ENCODE results near the gene GALNT14. TPM values are rescaled to one million over a fixed set of nuclear protein-coding genes. Genes with fewer than 3 reads are reported as not detected.

The GALNT14 gene
- total and polyA plus RNA-seq, 2 donors (not counting 1 experiment from before 2014, with no cell fraction given): 0.15 to 0.83 TPM

GRCh38 chr2:31078579-31079105 is 59.6 kb downstream of the GALNT14 start:
- Histone ChIP-seq H3K9ac (ENCODE audit: insufficient read depth, low read length) (no peak overlapping the region), H3K27me3 (ENCODE audit: control insufficient read depth, insufficient read depth, low read length) (no peaks in the 10 kb centered on the region), H3K36me3 (ENCODE audit: control insufficient read depth, insufficient read depth, low read length) (no peaks in the 10 kb centered on the region), H3K4me3 (replicated peaks in 1 of 4; ENCODE audit: control extremely low read depth in 1 of 4, insufficient read depth in 1 of 4, low read depth in 3 of 4, low read length in 4 of 4) (no peak overlapping the region), H2AFZ (ENCODE audit: low read length) (no peak overlapping the region), H3K79me2 (ENCODE audit: control insufficient read depth, insufficient read depth, low read length) (no peaks in the 10 kb centered on the region), H3K9me3 (ENCODE audit: control insufficient read depth, insufficient read depth, low read depth, low read length) (no peaks in the 10 kb centered on the region), H3K4me1 (ENCODE audit: control insufficient read depth, extremely low read depth, insufficient read depth, low read length) (no peaks in the 10 kb centered on the region), H4K20me1 (ENCODE audit: control insufficient read depth, extremely low read depth, insufficient read depth, low read length) (no peaks in the 10 kb centered on the region), H3K4me2 (ENCODE audit: extremely low read depth, insufficient read depth, low read length) (no peak overlapping the region), H3K27ac (ENCODE audit: insufficient read depth, low read length) (no peak overlapping the region)
- no peak for DNase-seq (ENCODE audit: low read depth in 2 of 2)
- TF ChIP-seq EZH2 (IDR thresholded peaks at IDR 0.05; ENCODE audit: low read length, missing control alignments) (no peak), CTCF (conservative IDR thresholded peaks at IDR 0.05 in 1 of 2, IDR thresholded peaks at IDR 0.05 in 1 of 2; ENCODE audit: low read depth in 1 of 2, low read length in 2 of 2) (no peak)

GRCh38 chr2:31078011-31078410 is 60.2 kb downstream of the GALNT14 start:
- no peak overlapping the region for H3K4me2 ChIP-seq (ENCODE audit: extremely low read depth, insufficient read depth, low read length)
- DNase-seq (ENCODE audit: low read depth in 2 of 2): no peak
- H3K27me3 ChIP-seq (ENCODE audit: control insufficient read depth, insufficient read depth, low read length): no peaks in the 10 kb centered on the region
- no peaks in the 10 kb centered on the region for H4K20me1 ChIP-seq (ENCODE audit: control insufficient read depth, extremely low read depth, insufficient read depth, low read length)
- H3K79me2 ChIP-seq (ENCODE audit: control insufficient read depth, insufficient read depth, low read length): no peaks in the 10 kb centered on the region
- no peak overlapping the region for H3K4me3 ChIP-seq (replicated peaks in 1 of 4; ENCODE audit: control extremely low read depth in 1 of 4, insufficient read depth in 1 of 4, low read depth in 3 of 4, low read length in 4 of 4)
- TF ChIP-seq CTCF (conservative IDR thresholded peaks at IDR 0.05 in 1 of 2, IDR thresholded peaks at IDR 0.05 in 1 of 2; ENCODE audit: low read depth in 1 of 2, low read length in 2 of 2) (no peak), EZH2 (IDR thresholded peaks at IDR 0.05; ENCODE audit: low read length, missing control alignments) (no peak)
- H2AFZ ChIP-seq (ENCODE audit: low read length): no peak overlapping the region
- no peak overlapping the region for H3K27ac ChIP-seq (ENCODE audit: insufficient read depth, low read length)
- no peaks in the 10 kb centered on the region for H3K4me1 ChIP-seq (ENCODE audit: control insufficient read depth, extremely low read depth, insufficient read depth, low read length)
- H3K9ac ChIP-seq (ENCODE audit: insufficient read depth, low read length): no peak overlapping the region
- no peaks in the 10 kb centered on the region for H3K36me3 ChIP-seq (ENCODE audit: control insufficient read depth, insufficient read depth, low read length)
- H3K9me3 ChIP-seq (ENCODE audit: control insufficient read depth, insufficient read depth, low read depth, low read length): no peaks in the 10 kb centered on the region

GRCh38 chr2:31075941-31076590 is 62.2 kb downstream of the GALNT14 start:
- no peak for TF ChIP-seq CTCF (conservative IDR thresholded peaks at IDR 0.05 in 1 of 2, IDR thresholded peaks at IDR 0.05 in 1 of 2; ENCODE audit: low read depth in 1 of 2, low read length in 2 of 2)
- TF ChIP-seq EZH2 (IDR thresholded peaks at IDR 0.05; ENCODE audit: low read length, missing control alignments): no peak
- H3K4me1 ChIP-seq (ENCODE audit: control insufficient read depth, extremely low read depth, insufficient read depth, low read length): no peaks in the 10 kb centered on the region
- no peak overlapping the region for H3K4me3 ChIP-seq (replicated peaks in 1 of 4; ENCODE audit: control extremely low read depth in 1 of 4, insufficient read depth in 1 of 4, low read depth in 3 of 4, low read length in 4 of 4)
- H3K27me3 ChIP-seq (ENCODE audit: control insufficient read depth, insufficient read depth, low read length): no peaks in the 10 kb centered on the region
- no peaks in the 10 kb centered on the region for H4K20me1 ChIP-seq (ENCODE audit: control insufficient read depth, extremely low read depth, insufficient read depth, low read length)
- no peak overlapping the region for H3K9ac ChIP-seq (ENCODE audit: insufficient read depth, low read length)
- H3K4me2 ChIP-seq (ENCODE audit: extremely low read depth, insufficient read depth, low read length): no peak overlapping the region
- H3K79me2 ChIP-seq (ENCODE audit: control insufficient read depth, insufficient read depth, low read length): no peaks in the 10 kb centered on the region
- H3K36me3 ChIP-seq (ENCODE audit: control insufficient read depth, insufficient read depth, low read length): no peaks in the 10 kb centered on the region
- no peak overlapping the region for H3K27ac ChIP-seq (ENCODE audit: insufficient read depth, low read length)
- H3K9me3 ChIP-seq (ENCODE audit: control insufficient read depth, insufficient read depth, low read depth, low read length): no peaks in the 10 kb centered on the region
- DNase-seq (ENCODE audit: low read depth in 2 of 2): peak in 1 of 2 donors; percentile 18
- no peak overlapping the region for H2AFZ ChIP-seq (ENCODE audit: low read length)

Measured in fibroblast of lung (primary cell).